IMR-90 (cell line): ENCODE results near the gene ZEB2.

ENCODE experiments used
- BHLHE40 ChIP-seq: fragments of 150-350 bp; IDR thresholded peaks from 2 replicates; pipeline ENCODE4 v1.6.1; 2016; ENCODE audit warnings: mild to moderate bottlenecking, low read depth, low read length
- CEBPB ChIP-seq: IDR thresholded peaks from 2 replicates; pipeline ENCODE4 v1.6.1; 2012; ENCODE audit warnings: low read depth, low read length, improper control_type of control experiment
- CTCF ChIP-seq: conservative IDR thresholded peaks from 2 replicates; pipeline ENCODE4 v1.5.1; 2012; ENCODE audit warnings: mild to moderate bottlenecking, low read depth, low read length, improper control_type of control experiment
- ELK1 ChIP-seq: fragments of 150-350 bp; IDR thresholded peaks from 2 replicates; pipeline ENCODE4 v1.6.1; 2016; ENCODE audit warnings: low read depth, mild to moderate bottlenecking, low read length, moderate library complexity, borderline replicate concordance
- MAZ ChIP-seq: IDR thresholded peaks from 2 replicates; pipeline ENCODE4 v1.6.1; 2012; ENCODE audit warnings: low read depth, mild to moderate bottlenecking, low read length, improper control_type of control experiment, moderate library complexity, borderline replicate concordance
- MXI1 ChIP-seq: IDR thresholded peaks from 2 replicates; pipeline ENCODE4 v1.6.1; 2012; ENCODE audit warnings: low read depth, mild to moderate bottlenecking, low read length, moderate library complexity, borderline replicate concordance
- POLR2A ChIP-seq: IDR thresholded peaks from 2 replicates; pipeline ENCODE4 v1.6.1; 2012; ENCODE audit warnings: mild to moderate bottlenecking, low read depth, low read length
- RAD21 ChIP-seq: IDR thresholded peaks from 2 replicates; pipeline ENCODE4 v1.6.1; 2012; ENCODE audit warnings: low read length, improper control_type of control experiment
- RCOR1 ChIP-seq: IDR thresholded peaks from 2 replicates; pipeline ENCODE4 v1.6.1; 2012; ENCODE audit warnings: mild to moderate bottlenecking, low read length, improper control_type of control experiment; ENCODE audit not compliant: insufficient replicate concordance
- RFX5 ChIP-seq: IDR thresholded peaks from 2 replicates; pipeline ENCODE4 v1.8.0; 2012; ENCODE audit warnings: low read depth, mild to moderate bottlenecking, low read length, moderate library complexity
- SMC3 ChIP-seq: fragments of 150-350 bp; IDR thresholded peaks from 2 replicates; pipeline ENCODE4 v1.6.1; 2016; ENCODE audit warnings: low read depth, mild to moderate bottlenecking, antibody characterized with exemption, low read length, moderate library complexity
- USF2 ChIP-seq: fragments of 150-350 bp; IDR thresholded peaks from 2 replicates; pipeline ENCODE4 v1.6.1; 2017; ENCODE audit warnings: mild to moderate bottlenecking, antibody characterized with exemption, low read length, low read depth

- TF ChIP-seq CTCF (no peak), USF2 (no peak), RFX5 (no peak), POLR2A (no peak), RAD21 (no peak), BHLHE40 (no peak), RCOR1 (no peak), SMC3 (no peak), MAZ (no peak), CEBPB (no peak), MXI1 (no peak), ELK1 (no peak)
These were observed 47.9 kb downstream of the ZEB2 start for GRCh38 chr2:144472046-144472412.
